Frontal cortex (tissue), 4 donors: Measurements from ENCODE around the gene EVC2. TPM values are rescaled to one million over a fixed set of nuclear protein-coding genes. Genes with fewer than 3 reads are reported as not detected.
"Not testable (repeated sequence)": the region's sequence is repeated elsewhere in the genome, so short reads cannot be mapped to it uniquely, and the experiment has no call there.

Source experiments
- DNase-seq, 2 donors: peaks; one replicate each; pipeline ENCODE4 v3.0.0; 2012; ENCODE audit warnings: low spot score in 2 of 2
- FAIRE-seq: peaks from 2 replicates; lab custom pipeline; 2012; peaks lifted over from hg19 to GRCh38; lab: Jason Lieb, UNC
- total RNA-seq: library from RNA; depleted of rRNA; stranded (reverse); fragments of >200 nt; gene quantifications from one replicate; pipeline ENCODE4 v1.2.3, GENCODE V29; 2014
- donor health status: control.
- donor health status: control.
- donor health status: control.

EVC2 gene
- total RNA-seq, 1 donor from 2014 or later: 2.0 TPM

- DNase-seq (no peak), FAIRE-seq (no peak)
These were observed 37.9 kb upstream of the EVC2 start for GRCh38 chr4:5746250-5746649.

- DNase-seq: no peak
- FAIRE-seq: no peak
These were observed 34.6 kb upstream of the EVC2 start for GRCh38 chr4:5742968-5743367.

GRCh38 chr4:5742388-5742787 lies 34.0 kb upstream of the EVC2 start:
- DNase-seq (no peak), FAIRE-seq (no peak)

GRCh38 chr4:5738061-5738460 lies 29.7 kb upstream of the EVC2 start:
- FAIRE-seq (no peak), DNase-seq (no peak)

GRCh38 chr4:5735463-5735862 lies 27.1 kb upstream of the EVC2 start:
- DNase-seq (no peak), FAIRE-seq (no peak)

GRCh38 chr4:5734853-5735252 lies 26.5 kb upstream of the EVC2 start:
- FAIRE-seq: no peak

GRCh38 chr4:5732158-5732557 lies 23.8 kb upstream of the EVC2 start:
- FAIRE-seq (no peak), DNase-seq (no peak)

More at GRCh38 chr4:5734853-5735252, 26.5 kb upstream of the EVC2 start:
- no peak for DNase-seq

- DNase-seq (no peak), FAIRE-seq (no peak)
These were observed 22.9 kb upstream of the EVC2 start for GRCh38 chr4:5730993-5731990.

GRCh38 chr4:5730436-5730835 lies 22.1 kb upstream of the EVC2 start:
- DNase-seq (no peak), FAIRE-seq (no peak)

GRCh38 chr4:5728412-5728811 lies 20.1 kb upstream of the EVC2 start:
- not testable (repeated sequence) for DNase-seq, FAIRE-seq

GRCh38 chr4:5724377-5724776 lies 16.0 kb upstream of the EVC2 start:
- FAIRE-seq: no peak
- DNase-seq: no peak

- FAIRE-seq (no peak), DNase-seq (no peak)
These were observed 14.0 kb upstream of the EVC2 start for GRCh38 chr4:5722328-5722727.

- FAIRE-seq (no peak), DNase-seq (no peak)
These were observed 13.6 kb upstream of the EVC2 start for GRCh38 chr4:5721923-5722322.

GRCh38 chr4:5720980-5721379 lies 12.6 kb upstream of the EVC2 start:
- DNase-seq (no peak), FAIRE-seq (no peak)

GRCh38 chr4:5720157-5720850 lies 11.9 kb upstream of the EVC2 start:
- FAIRE-seq: no peak
- no peak for DNase-seq

- DNase-seq (no peak), FAIRE-seq (no peak)
These were observed 11.1 kb upstream of the EVC2 start for GRCh38 chr4:5719350-5720055.

GRCh38 chr4:5718411-5718810 lies 10.1 kb upstream of the EVC2 start:
- DNase-seq: no peak
- no peak for FAIRE-seq

- no peak for DNase-seq
- FAIRE-seq: no peak
These were observed 9.2 kb upstream of the EVC2 start for GRCh38 chr4:5717449-5718158.

GRCh38 chr4:5716391-5716790 lies 8.0 kb upstream of the EVC2 start:
- FAIRE-seq: no peak
- DNase-seq: no peak

- no peak for FAIRE-seq
- DNase-seq: no peak
These were observed 7.0 kb upstream of the EVC2 start for GRCh38 chr4:5715357-5715756.
